Retinal pigment epithelial cell (primary cell): ENCODE data around the gene ENPP5.
"Not testable (repeated sequence)": the region's sequence is repeated elsewhere in the genome, so short reads cannot be mapped to it uniquely, and the experiment has no call there.

Source experiments
- DNase-seq: peaks from one replicate; pipeline ENCODE4 v3.0.0-alpha.2; 2010; ENCODE audit warnings: low read depth
- H3K4me3 ChIP-seq: 2 replicates; pipeline ENCODE4 v1.5.1; 2011; ENCODE audit warnings: mild to moderate bottlenecking, low read length, control low read depth, moderate library complexity
- TF ChIP-seq, protein P1 (sequence below): conservative IDR thresholded peaks from 2 replicates; pipeline ENCODE4 v1.5.1; 2011; ENCODE audit warnings: low read depth, low read length, control low read depth, inconsistent platforms

Gene ENPP5

GRCh38 chr6:46156701-46157100 is 14.1 kb downstream of the ENPP5 start:
- no peak for DNase-seq
- TF ChIP-seq, protein P1, sequence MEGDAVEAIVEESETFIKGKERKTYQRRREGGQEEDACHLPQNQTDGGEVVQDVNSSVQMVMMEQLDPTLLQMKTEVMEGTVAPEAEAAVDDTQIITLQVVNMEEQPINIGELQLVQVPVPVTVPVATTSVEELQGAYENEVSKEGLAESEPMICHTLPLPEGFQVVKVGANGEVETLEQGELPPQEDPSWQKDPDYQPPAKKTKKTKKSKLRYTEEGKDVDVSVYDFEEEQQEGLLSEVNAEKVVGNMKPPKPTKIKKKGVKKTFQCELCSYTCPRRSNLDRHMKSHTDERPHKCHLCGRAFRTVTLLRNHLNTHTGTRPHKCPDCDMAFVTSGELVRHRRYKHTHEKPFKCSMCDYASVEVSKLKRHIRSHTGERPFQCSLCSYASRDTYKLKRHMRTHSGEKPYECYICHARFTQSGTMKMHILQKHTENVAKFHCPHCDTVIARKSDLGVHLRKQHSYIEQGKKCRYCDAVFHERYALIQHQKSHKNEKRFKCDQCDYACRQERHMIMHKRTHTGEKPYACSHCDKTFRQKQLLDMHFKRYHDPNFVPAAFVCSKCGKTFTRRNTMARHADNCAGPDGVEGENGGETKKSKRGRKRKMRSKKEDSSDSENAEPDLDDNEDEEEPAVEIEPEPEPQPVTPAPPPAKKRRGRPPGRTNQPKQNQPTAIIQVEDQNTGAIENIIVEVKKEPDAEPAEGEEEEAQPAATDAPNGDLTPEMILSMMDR: no peak
- no peak overlapping the region for H3K4me3 ChIP-seq

DNA sequence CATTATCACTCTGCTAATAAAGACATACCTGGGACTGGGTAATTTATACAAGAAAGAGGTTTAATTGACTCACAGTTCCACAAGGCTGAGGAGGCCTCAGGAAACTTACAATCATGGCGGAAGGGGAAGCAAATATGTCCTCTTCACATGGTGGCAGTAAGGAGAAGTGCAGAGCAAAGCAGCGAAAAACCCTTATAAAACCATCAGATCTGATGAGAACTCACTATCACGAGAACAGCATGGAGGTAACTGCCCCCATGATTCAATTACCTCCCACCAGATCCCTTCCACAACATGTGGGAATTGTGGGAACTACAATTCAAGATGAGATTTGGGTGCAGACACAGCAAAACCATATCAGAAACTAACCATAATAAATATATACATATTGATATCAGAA is 21.7 kb downstream of the ENPP5 start:
- not testable (repeated sequence) for DNase-seq

DNA sequence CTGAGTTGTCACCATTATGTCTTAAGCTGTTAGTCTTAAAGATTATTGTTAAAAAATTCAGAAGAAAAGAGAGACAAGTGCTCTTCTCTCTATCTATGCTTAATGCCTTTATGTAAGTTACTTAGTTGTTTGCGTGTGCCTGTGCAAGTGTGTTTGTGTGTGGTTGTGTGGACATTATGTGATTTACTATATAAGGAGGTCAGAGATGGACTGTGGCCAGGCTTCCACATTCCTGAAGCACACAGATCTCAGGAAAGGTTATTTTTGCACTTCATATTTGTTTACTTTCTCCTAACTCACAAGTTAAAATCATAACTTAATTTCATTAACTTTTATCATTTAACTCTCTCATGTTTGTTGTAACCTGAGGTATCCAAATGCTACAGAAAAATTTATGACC is 26.5 kb downstream of the ENPP5 start:
- TF ChIP-seq, protein P1: no peak
- no peak overlapping the region for H3K4me3 ChIP-seq
- DNase-seq: no peak

More for the DNA sequence above, 21.7 kb downstream of the ENPP5 start:
- H3K4me3 ChIP-seq: not testable (repeated sequence)

- no peak for DNase-seq
- H3K4me3 ChIP-seq: no peak overlapping the region
- TF ChIP-seq, protein P1: no peak
These were observed 32.5 kb downstream of the ENPP5 start for GRCh38 chr6:46138281-46138680.

DNA sequence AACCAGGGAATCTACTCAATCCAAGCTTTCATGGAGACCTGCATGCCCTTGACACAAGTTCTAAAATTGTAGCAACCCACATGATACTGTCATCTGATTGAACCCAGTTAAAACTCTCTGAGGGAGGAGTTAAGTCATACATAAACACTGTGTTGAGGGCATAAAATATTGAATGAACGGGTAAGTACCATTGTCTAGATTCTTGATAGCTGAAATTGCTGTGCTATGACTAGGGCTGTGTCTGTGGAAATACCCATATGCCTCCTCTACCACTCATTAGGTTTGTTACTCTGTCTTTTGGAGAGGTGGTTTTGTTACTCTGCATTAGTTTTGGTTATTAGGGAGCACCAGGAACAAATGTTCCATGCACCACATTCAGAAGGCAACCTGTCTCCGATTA is 33.4 kb downstream of the ENPP5 start:
- TF ChIP-seq, protein P1: no peak

GRCh38 chr6:46136831-46137230 is 33.9 kb downstream of the ENPP5 start:
- no peak for DNase-seq
- TF ChIP-seq, protein P1: no peak
- no peak overlapping the region for H3K4me3 ChIP-seq

More for the DNA sequence above, 33.4 kb downstream of the ENPP5 start:
- no peak overlapping the region for H3K4me3 ChIP-seq
- DNase-seq: no peak

- DNase-seq: no peak
These were observed 35.6 kb downstream of the ENPP5 start for GRCh38 chr6:46135176-46135575.

More at GRCh38 chr6:46135176-46135575, 35.6 kb downstream of the ENPP5 start:
- H3K4me3 ChIP-seq: no peak overlapping the region
- TF ChIP-seq, protein P1: no peak
